ENCODE measurements around the gene DDX41.

GRCh38 chr5:177501874-177502678 is 14.7 kb downstream of the DDX41 start:
- TF ChIP-seq EP300 (IDR thresholded peaks at IDR 0.05) (no peak), POLR2AphosphoS5 (IDR thresholded peaks at IDR 0.05) (no peak), POLR2A (IDR thresholded peaks at IDR 0.05) (no peak)
- TF ChIP-seq, protein P1, sequence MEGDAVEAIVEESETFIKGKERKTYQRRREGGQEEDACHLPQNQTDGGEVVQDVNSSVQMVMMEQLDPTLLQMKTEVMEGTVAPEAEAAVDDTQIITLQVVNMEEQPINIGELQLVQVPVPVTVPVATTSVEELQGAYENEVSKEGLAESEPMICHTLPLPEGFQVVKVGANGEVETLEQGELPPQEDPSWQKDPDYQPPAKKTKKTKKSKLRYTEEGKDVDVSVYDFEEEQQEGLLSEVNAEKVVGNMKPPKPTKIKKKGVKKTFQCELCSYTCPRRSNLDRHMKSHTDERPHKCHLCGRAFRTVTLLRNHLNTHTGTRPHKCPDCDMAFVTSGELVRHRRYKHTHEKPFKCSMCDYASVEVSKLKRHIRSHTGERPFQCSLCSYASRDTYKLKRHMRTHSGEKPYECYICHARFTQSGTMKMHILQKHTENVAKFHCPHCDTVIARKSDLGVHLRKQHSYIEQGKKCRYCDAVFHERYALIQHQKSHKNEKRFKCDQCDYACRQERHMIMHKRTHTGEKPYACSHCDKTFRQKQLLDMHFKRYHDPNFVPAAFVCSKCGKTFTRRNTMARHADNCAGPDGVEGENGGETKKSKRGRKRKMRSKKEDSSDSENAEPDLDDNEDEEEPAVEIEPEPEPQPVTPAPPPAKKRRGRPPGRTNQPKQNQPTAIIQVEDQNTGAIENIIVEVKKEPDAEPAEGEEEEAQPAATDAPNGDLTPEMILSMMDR (IDR thresholded peaks at IDR 0.05), result no peak

All from sigmoid colon (tissue), 4 donors.